ENCODE results near the gene ROCK2.

- TF ChIP-seq, protein P1, sequence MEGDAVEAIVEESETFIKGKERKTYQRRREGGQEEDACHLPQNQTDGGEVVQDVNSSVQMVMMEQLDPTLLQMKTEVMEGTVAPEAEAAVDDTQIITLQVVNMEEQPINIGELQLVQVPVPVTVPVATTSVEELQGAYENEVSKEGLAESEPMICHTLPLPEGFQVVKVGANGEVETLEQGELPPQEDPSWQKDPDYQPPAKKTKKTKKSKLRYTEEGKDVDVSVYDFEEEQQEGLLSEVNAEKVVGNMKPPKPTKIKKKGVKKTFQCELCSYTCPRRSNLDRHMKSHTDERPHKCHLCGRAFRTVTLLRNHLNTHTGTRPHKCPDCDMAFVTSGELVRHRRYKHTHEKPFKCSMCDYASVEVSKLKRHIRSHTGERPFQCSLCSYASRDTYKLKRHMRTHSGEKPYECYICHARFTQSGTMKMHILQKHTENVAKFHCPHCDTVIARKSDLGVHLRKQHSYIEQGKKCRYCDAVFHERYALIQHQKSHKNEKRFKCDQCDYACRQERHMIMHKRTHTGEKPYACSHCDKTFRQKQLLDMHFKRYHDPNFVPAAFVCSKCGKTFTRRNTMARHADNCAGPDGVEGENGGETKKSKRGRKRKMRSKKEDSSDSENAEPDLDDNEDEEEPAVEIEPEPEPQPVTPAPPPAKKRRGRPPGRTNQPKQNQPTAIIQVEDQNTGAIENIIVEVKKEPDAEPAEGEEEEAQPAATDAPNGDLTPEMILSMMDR (IDR thresholded peaks at IDR 0.05 in 4 of 5, conservative IDR thresholded peaks at IDR 0.05 in 1 of 5), result no peak
- TF ChIP-seq POLR2A (IDR thresholded peaks at IDR 0.05), result no peak
Measured at GRCh38 chr2:11214770-11215169, 129.7 kb downstream of the ROCK2 start.
